Pancreas (tissue), 10 donors: Measurements from ENCODE around the gene SMIM29. TPM values are rescaled to one million over a fixed set of nuclear protein-coding genes. Genes with fewer than 3 reads are reported as not detected.

Experiments
- ATAC-seq, 4 donors: fragments of 200-7000 bp; cut with Tn5 transposase; one replicate each; pipeline versions ENCODE4 v1.8.0 to v1.9.1; 2020; ENCODE audit warnings: mild to moderate bottlenecking in 4 of 4, moderate library complexity in 4 of 4
- DNase-seq, 6 donors: peaks; one replicate each; pipeline ENCODE4 v3.0.0-alpha.2; 2020
- FAIRE-seq: peaks from 2 replicates; lab custom pipeline; 2012; peaks lifted over from hg19 to GRCh38; lab: Jason Lieb, UNC
- H3K27ac ChIP-seq, 4 donors: fragments of 200-600 bp; sonication (generic); 1 replicate in 3 of 4; 2 replicates in 1 of 4; pipeline versions ENCODE4 v1.5.0 to v1.8.0; 2020
- H3K27me3 ChIP-seq, 4 donors: fragments of 200-600 bp; one replicate each; pipeline ENCODE4 v1.8.0; 2021
- H3K36me3 ChIP-seq, 3 donors: fragments of 200-600 bp; sonication (generic) in 1 of 3; one replicate each; pipeline versions ENCODE4 v1.5.0 to v1.8.0; 2020 to 2021
- H3K4me1 ChIP-seq, 3 donors: fragments of 200-600 bp; one replicate each; pipeline ENCODE4 v1.8.0; 2021
- H3K4me3 ChIP-seq, 4 donors: fragments of 200-600 bp; sonication (generic) in 2 of 4; one replicate each; pipeline versions ENCODE4 v1.5.0 to v1.8.0; 2020 to 2021
- H3K9me3 ChIP-seq, 4 donors: fragments of 200-600 bp; one replicate each; pipeline ENCODE4 v1.8.0; 2021
- CTCF ChIP-seq, 4 donors: fragments of 200-600 bp; sonication (generic) in 3 of 4; IDR thresholded peaks; one replicate each; pipeline versions ENCODE4 v1.5.0 to v1.8.0; 2021; ENCODE audit warnings: antibody characterized with exemption in 4 of 4
- WGBS, 2 donors: extraction: QIAGEN DNeasy Blood & Tissue Kit; methylation state at CpG; one replicate each; pipeline ENCODE4 v1.1.7; 2013; 5-methylcytosine and 5-hydroxymethylcytosine counted together
- intact Hi-C, 3 donors: fragments of 100-400 bp; cut with DNase I; formaldehyde crosslinking; loops; one replicate each; pipeline versions ENCODE4 v1.11.1 to v1.14.2; 2022
- polyA plus RNA-seq, 2 donors: library from polyadenylated mRNA; stranded (reverse); fragments of 200-250 nt; gene quantifications; one replicate each; pipeline ENCODE4 v1.2.3, GENCODE V29; 2013
- total RNA-seq, 6 donors: library from RNA; stranded (reverse); fragmentation: NEBNext Ultra II Directional in 4 of 6; extraction: Animal tissue kit (Norgen Biotek cat#: 25700) in 4 of 6; gene quantifications; one replicate each; pipeline versions ENCODE4 v1.2.1 to v1.2.4, GENCODE V29; 2021 to 2023
- donor health status: healthy with polysubstance abuse.
- donor health status: DM: no; HTN: no; CAD: no; lungs with moderate emphysema.
- donor health status: DM: no; HTN: no; CAD: no.
- donor health status: control.
- donor health status: control.
- donor health status: Bipolar disorder and iron deficiency.
- donor health status: DM: yes; HTN: yes; CAD: no.
- donor health status: DM: no; HTN: no; CAD: no.
- donor health status: DM: no; HTN: no; CAD: no.
- donor health status: DM: yes; HTN: yes; CAD: no.

SMIM29 gene
- total and polyA plus RNA-seq, 8 donors, result 5.9 to 35.0 (median 8.2) TPM

- ATAC-seq, result no peak
- TF ChIP-seq CTCF (IDR thresholded peaks at IDR 0.05), result no peak
- FAIRE-seq, result no peak
- no peak overlapping the region for H3K27ac ChIP-seq
- intact Hi-C loops, result no loop called here
- H3K9me3 ChIP-seq, result no peaks in the 10 kb centered on the region
- WGBS, 2 donors, result 79 to 81% methylated on average over 5 of the region's 5 CpGs
- H3K4me3 ChIP-seq, result no peak overlapping the region
- H3K36me3 ChIP-seq, result peaks cover 4 to 9% (median 4%) of the 10 kb centered on the region in 3 donors
- DNase-seq, result no peak
- H3K27me3 ChIP-seq, result no peaks in the 10 kb centered on the region
- peaks cover 0 to 9% (median 0%) of the 10 kb centered on the region in 3 donors for H3K4me1 ChIP-seq
These were observed 39.8 kb upstream of the SMIM29 start for GRCh38 chr6:34288581-34288980.

GRCh38 chr6:34285448-34286164 lies 36.8 kb upstream of the SMIM29 start:
- ATAC-seq, result peak in 3 of 4 donors; percentile 49 to 81 (median 58)
- WGBS, 2 donors, result 63 to 66% methylated on average over 4 of the region's 4 CpGs

GRCh38 chr6:34284563-34285447 lies 36.0 kb upstream of the SMIM29 start:
- whole genome bisulfite sequencing, 2 donors, result 84 to 90% methylated on average over 4 of the region's 4 CpGs
- H3K36me3 ChIP-seq, result no peaks in the 10 kb centered on the region
- H3K27me3 ChIP-seq, result no peaks in the 10 kb centered on the region
- TF ChIP-seq CTCF (IDR thresholded peaks at IDR 0.05), result no peak
- DNase-seq (peak in 1 of 6 donors; percentile 46), ATAC-seq (peak in 3 of 4 donors; percentile 58 to 79 (median 77)), FAIRE-seq (no peak)
- H3K4me1 ChIP-seq, result peaks cover 0 to 9% (median 0%) of the 10 kb centered on the region in 3 donors
- H3K9me3 ChIP-seq, result no peaks in the 10 kb centered on the region
- no peak overlapping the region for H3K4me3 ChIP-seq
- intact Hi-C loops, result no loop called here
- peak overlapping the region in 3 of 4 donors; percentile 47 to 59 (median 47) for H3K27ac ChIP-seq

More at GRCh38 chr6:34285448-34286164, 36.8 kb upstream of the SMIM29 start:
- TF ChIP-seq CTCF (IDR thresholded peaks at IDR 0.05), result no peak
- intact Hi-C loops, result no loop called here
- H3K4me1 ChIP-seq, result peaks cover 0 to 9% (median 0%) of the 10 kb centered on the region in 3 donors
- H3K27ac ChIP-seq, result peak overlapping the region in 3 of 4 donors; percentile 47 to 59 (median 52)
- no peaks in the 10 kb centered on the region for H3K9me3 ChIP-seq
- no peaks in the 10 kb centered on the region for H3K36me3 ChIP-seq
- H3K27me3 ChIP-seq, result no peaks in the 10 kb centered on the region
- DNase-seq (no peak), FAIRE-seq (no peak)
- H3K4me3 ChIP-seq, result no peak overlapping the region

- intact Hi-C loops, result no loop called here
- Histone ChIP-seq H3K27ac (no peak overlapping the region), H3K27me3 (no peaks in the 10 kb centered on the region), H3K9me3 (no peaks in the 10 kb centered on the region), H3K4me3 (no peak overlapping the region), H3K36me3 (no peaks in the 10 kb centered on the region), H3K4me1 (peaks cover 0 to 3% (median 0%) of the 10 kb centered on the region in 3 donors)
- ATAC-seq, result no peak
- WGBS, 2 donors, result 89 to 90% methylated on average over 6 of the region's 6 CpGs
- no peak for FAIRE-seq
- no peak for DNase-seq
- no peak for TF ChIP-seq CTCF (IDR thresholded peaks at IDR 0.05)
These were observed 33.0 kb upstream of the SMIM29 start for GRCh38 chr6:34281702-34282334.
